T-cell (primary cell): ENCODE results near the gene SIRT6. TPM values are rescaled to one million over a fixed set of nuclear protein-coding genes. Genes with fewer than 3 reads are reported as not detected.
"Not testable (repeated sequence)": the region's sequence is repeated elsewhere in the genome, so short reads cannot be mapped to it uniquely, and the experiment has no call there.

Source experiments
- ATAC-seq, 4 experiments: fragments of 200-7000 bp in 3 of 4; fragments of 150-1000 bp in 1 of 4; cut with Tn5 transposase; replicated peaks in 1 of 4; 1 replicate in 3 of 4; 2 replicates in 1 of 4; pipeline ENCODE4 v1.10.0; 2021; ENCODE audit warnings: moderate library complexity in 3 of 4, mild to moderate bottlenecking in 2 of 4, moderate number of reproducible peaks in 1 of 4
- CTCF ChIA-PET, 2 donors: fragments of 300-600 bp; sonication (Branson Sonifier 250); formaldehyde crosslinking; loops; one replicate each; lab custom pipeline; 2022; ENCODE audit warnings: antibody characterized with exemption in 2 of 2; lab: Charles Lee
- POLR2A ChIA-PET, 2 donors: fragments of 300-600 bp; sonication (Branson Sonifier 250); formaldehyde crosslinking; loops; one replicate each; lab custom pipeline; 2022; ENCODE audit warnings: antibody characterized with exemption in 2 of 2; lab: Charles Lee
- DNase-seq, 35 experiments: peaks; one replicate each; pipeline versions ENCODE4 v3.0.0 to v3.0.0-alpha.2; 2013 to 2023
- H3K27ac ChIP-seq: one replicate; pipeline ENCODE4 v1.5.1; 2013; ENCODE audit warnings: low read length
- H3K27me3 ChIP-seq, 2 experiments: replicated peaks in 1 of 2; 1 replicate in 1 of 2; 2 replicates in 1 of 2; pipeline versions ENCODE4 v1.6.1 to v1.7.0; 2013; ENCODE audit warnings: low read length in 1 of 2, mixed read lengths in 1 of 2; ENCODE audit not compliant: control insufficient read depth in 2 of 2, insufficient read depth in 2 of 2; ENCODE audit errors: extremely low read depth in 1 of 2
- H3K36me3 ChIP-seq, 2 donors: 1 replicate in 1 of 2; 2 replicates in 1 of 2; pipeline versions ENCODE4 v1.6.1 to v1.7.0; 2013; ENCODE audit warnings: low read length in 1 of 2; ENCODE audit not compliant: control insufficient read depth in 2 of 2, insufficient read depth in 1 of 2; ENCODE audit errors: extremely low read depth in 1 of 2
- H3K4me1 ChIP-seq, 2 experiments: 1 replicate in 1 of 2; 2 replicates in 1 of 2; pipeline versions ENCODE4 v1.6.1 to v1.7.0; 2013; ENCODE audit warnings: low read length in 2 of 2, mixed read lengths in 1 of 2; ENCODE audit not compliant: insufficient read depth in 2 of 2, control insufficient read depth in 1 of 2; ENCODE audit errors: extremely low read depth in 1 of 2
- H3K4me3 ChIP-seq, 2 donors: 1 replicate in 1 of 2; 2 replicates in 1 of 2; pipeline versions ENCODE4 v1.5.1 to v1.7.0; 2013; ENCODE audit warnings: mild to moderate bottlenecking in 2 of 2, low read length in 1 of 2, moderate library complexity in 1 of 2; ENCODE audit not compliant: control insufficient read depth in 1 of 2; ENCODE audit errors: extremely low read depth in 1 of 2
- H3K9me3 ChIP-seq: 2 replicates; pipeline ENCODE4 v1.7.0; 2013
- H3K27ac Mint-ChIP-seq, 2 donors: one replicate each; pipeline ENCODE4 v1.8.0; 2020 to 2021; ENCODE audit warnings: mild to moderate bottlenecking in 2 of 2, mixed read lengths in 2 of 2
- H3K27me3 Mint-ChIP-seq, 2 donors: one replicate each; pipeline ENCODE4 v1.8.0; 2021 to 2022; ENCODE audit warnings: mixed read lengths in 2 of 2
- H3K36me3 Mint-ChIP-seq: one replicate; pipeline ENCODE4 v1.8.0; 2021; ENCODE audit warnings: mixed read lengths
- H3K4me1 Mint-ChIP-seq, 3 donors: one replicate each; pipeline ENCODE4 v1.8.0; 2020 to 2022; ENCODE audit warnings: mixed read lengths in 3 of 3, mild to moderate bottlenecking in 1 of 3
- H3K4me3 Mint-ChIP-seq, 3 donors: one replicate each; pipeline ENCODE4 v1.8.0; 2020 to 2022; ENCODE audit warnings: mild to moderate bottlenecking in 3 of 3, mixed read lengths in 3 of 3, moderate library complexity in 3 of 3
- H3K9me3 Mint-ChIP-seq, 3 donors: one replicate each; pipeline ENCODE4 v1.8.0; 2020 to 2022; ENCODE audit warnings: mixed read lengths in 3 of 3
- WGBS: methylation state at CpG from one replicate; pipeline ENCODE4 v1.1.5; 2013; ENCODE audit warnings: missing lambda C conversion rate; ENCODE audit not compliant: insufficient coverage; 5-methylcytosine and 5-hydroxymethylcytosine counted together
- total RNA-seq, 35 experiments: library from RNA in 6 of 35; stranded (reverse) in 6 of 35; fragments of 120-200 nt in 1 of 35; gene quantifications; one replicate each; pipeline versions ENCODE4 v1.2.1 to v1.2.4 and lab custom pipeline; 2013 to 2026

Gene SIRT6
- total RNA-seq, 5 donors from 2014 or later (not counting 1 experiment from before 2014, with no cell fraction given), result 19.9 to 35.7 (median 30.0) TPM

DNA sequence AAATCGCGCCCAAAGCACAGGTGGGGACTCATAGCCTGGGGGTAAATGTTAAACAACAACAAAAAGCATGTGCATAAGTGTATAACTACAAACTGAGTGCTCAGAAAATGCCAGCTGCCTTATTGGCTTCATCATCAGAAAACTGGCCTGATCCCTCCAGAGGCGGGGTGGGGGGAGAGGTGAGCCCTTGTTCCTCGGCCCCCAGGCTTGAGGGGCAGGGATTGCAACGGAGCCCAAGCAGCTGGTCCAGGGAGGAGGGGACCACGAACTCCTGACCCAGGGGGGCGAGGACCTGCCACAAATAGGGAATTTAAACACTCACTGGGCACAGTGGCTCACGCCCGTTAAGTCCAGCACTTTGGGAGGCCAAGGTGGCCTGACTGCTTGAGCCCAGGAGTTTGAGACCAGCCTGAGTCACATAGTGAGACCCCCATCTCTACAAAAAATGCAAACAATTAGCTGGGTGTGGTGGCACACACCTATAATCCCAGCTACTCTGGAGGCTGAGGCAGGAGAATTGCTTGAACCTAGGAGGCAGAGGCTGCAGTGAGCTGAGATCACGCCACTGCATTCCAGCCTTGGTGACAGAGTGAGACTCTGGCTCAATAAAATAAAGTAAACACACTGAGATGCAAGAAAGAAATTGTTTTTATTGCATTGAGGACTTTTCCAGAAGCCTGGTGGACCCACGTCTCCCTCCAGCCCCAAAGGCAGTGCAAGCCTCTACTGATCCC, 8.7 kb downstream of the SIRT6 start:
- Histone ChIP-seq H3K27me3 (peaks cover 0 to 32% of the 10 kb centered on the region in 2 experiments), H3K4me1 (peaks cover 0 to 10% of the 10 kb centered on the region in 2 experiments), H3K27ac (no peak overlapping the region), H3K36me3 (peaks cover 3 to 14% of the 10 kb centered on the region in 2 donors), H3K9me3 (no peaks in the 10 kb centered on the region), H3K4me3 (no peak overlapping the region)
- ChIA-PET CTCF (no interaction called here), POLR2A (interaction anchor here in 1 of 2 donors (0.6 kb wide), 1 partner anchor 85 kb away, joined by 5 read pairs; no protein-coding TSS in a partner anchor)
- H3K36me3 Mint-ChIP-seq, result peaks cover 10% of the 10 kb centered on the region
- peaks cover 0 to 6% (median 3%) of the 10 kb centered on the region in 3 donors for H3K4me1 Mint-ChIP-seq
- ATAC-seq (no peak), DNase-seq (no peak)
- H3K9me3 Mint-ChIP-seq, result no peaks in the 10 kb centered on the region
- H3K27ac Mint-ChIP-seq, result no peak overlapping the region
- H3K27me3 Mint-ChIP-seq, result peaks cover 7 to 19% of the 10 kb centered on the region in 2 donors
- WGBS, result 20% methylated on average over 6 of the region's 11 CpGs
- no peak overlapping the region for H3K4me3 Mint-ChIP-seq

DNA sequence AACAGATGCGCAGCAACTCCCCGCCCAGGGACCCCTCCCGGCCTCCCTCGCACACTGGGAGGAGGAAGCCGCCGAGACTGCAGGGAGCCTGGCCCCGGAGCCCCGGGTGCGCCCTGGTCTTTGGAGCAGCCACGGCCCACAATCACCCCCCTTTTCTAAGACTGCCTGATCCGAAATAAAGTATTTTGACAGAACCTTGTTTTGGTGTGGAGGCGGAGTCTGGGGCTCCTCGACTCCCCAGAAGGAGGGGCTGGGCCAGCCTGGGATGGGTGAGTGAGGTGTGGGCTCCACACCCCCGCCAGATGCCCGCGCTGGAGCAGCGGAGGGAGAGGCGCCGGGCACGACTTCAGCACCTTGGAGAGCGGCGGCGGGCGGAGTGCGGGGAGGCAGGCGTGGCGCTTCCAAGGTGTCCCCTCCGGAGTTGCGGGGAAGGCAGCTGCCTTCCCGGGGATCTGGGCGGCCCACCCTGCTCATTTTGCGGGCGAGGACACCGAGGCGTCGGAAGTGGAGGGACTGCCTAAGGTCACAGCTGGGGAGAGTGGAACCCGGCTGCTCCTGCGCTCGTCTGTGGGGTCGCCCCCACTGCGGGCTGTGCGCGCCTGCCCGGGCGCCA, 9.4 kb downstream of the SIRT6 start:
- ChIA-PET CTCF (no interaction called here), POLR2A (interaction anchor here in 1 of 2 donors (0.6 kb wide), 1 partner anchor 84 kb away, joined by 5 read pairs; no protein-coding TSS in a partner anchor)
- WGBS, result 13% methylated on average over 38 of the region's 45 CpGs
- H3K27ac Mint-ChIP-seq, result no peak overlapping the region
- H3K4me1 Mint-ChIP-seq, result peaks cover 0 to 6% (median 3%) of the 10 kb centered on the region in 3 donors
- no peak overlapping the region for H3K4me3 Mint-ChIP-seq
- ATAC-seq (peak; percentile 71 to 91 (median 74)), DNase-seq (peak; percentile 18 to 81 (median 59))
- H3K36me3 Mint-ChIP-seq, result peaks cover 10% of the 10 kb centered on the region
- no peaks in the 10 kb centered on the region for H3K9me3 Mint-ChIP-seq
- Histone ChIP-seq H3K27ac (no peak overlapping the region), H3K27me3 (peaks cover 0 to 32% of the 10 kb centered on the region in 2 experiments), H3K4me1 (peaks cover 0 to 10% of the 10 kb centered on the region in 2 experiments), H3K9me3 (no peaks in the 10 kb centered on the region), H3K36me3 (peaks cover 3 to 14% of the 10 kb centered on the region in 2 donors), H3K4me3 (no peak overlapping the region)
- H3K27me3 Mint-ChIP-seq, result peaks cover 12 to 25% of the 10 kb centered on the region in 2 donors

GRCh38 chr19:4171676-4172075, 10.7 kb downstream of the SIRT6 start:
- Histone ChIP-seq H3K4me3 (no peak overlapping the region), H3K9me3 (no peaks in the 10 kb centered on the region), H3K4me1 (peaks cover 0 to 10% of the 10 kb centered on the region in 2 experiments), H3K27ac (no peak overlapping the region), H3K36me3 (peaks cover 3 to 10% of the 10 kb centered on the region in 2 donors), H3K27me3 (peaks cover 0 to 39% of the 10 kb centered on the region in 2 experiments)
- H3K4me3 Mint-ChIP-seq, result no peak overlapping the region
- ChIA-PET CTCF (interaction anchor here in 1 of 2 donors (0.5 kb wide), 1 partner anchor 165 kb away, joined by 4 read pairs; no protein-coding TSS in a partner anchor), POLR2A (no interaction called here)
- peaks cover 21 to 35% of the 10 kb centered on the region in 2 donors for H3K27me3 Mint-ChIP-seq
- 61% methylated on average over 21 of the region's 22 CpGs for WGBS
- DNase-seq (no peak), ATAC-seq (no peak)
- no peak overlapping the region for H3K27ac Mint-ChIP-seq
- H3K4me1 Mint-ChIP-seq, result peaks cover 0 to 6% (median 3%) of the 10 kb centered on the region in 3 donors
- H3K9me3 Mint-ChIP-seq, result no peaks in the 10 kb centered on the region
- peaks cover 7% of the 10 kb centered on the region for H3K36me3 Mint-ChIP-seq

DNA sequence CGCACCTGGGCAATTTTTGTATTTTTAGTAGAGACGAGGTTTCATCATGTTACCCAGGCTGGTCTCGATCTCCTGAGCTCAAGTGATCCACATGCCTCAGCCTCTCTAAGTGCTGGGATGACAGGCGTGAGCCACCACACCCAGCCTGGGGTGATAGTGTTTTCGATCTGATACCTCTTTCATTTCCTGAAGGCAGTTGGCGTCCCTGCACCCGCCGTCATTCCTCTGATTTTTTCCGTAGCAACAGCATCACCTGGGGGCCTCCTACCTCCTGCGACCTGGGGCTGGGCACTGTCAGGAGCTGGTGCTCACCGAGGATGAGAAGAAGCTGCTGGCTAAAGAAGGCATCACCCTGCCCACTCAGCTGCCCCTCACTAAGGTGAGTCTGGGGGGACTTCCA, 18.1 kb downstream of the SIRT6 start:
- CTCF ChIA-PET, result no interaction called here
- POLR2A ChIA-PET, result no interaction called here
- H3K9me3 Mint-ChIP-seq, result no peaks in the 10 kb centered on the region

GRCh38 chr19:4161415-4162077, 20.8 kb downstream of the SIRT6 start:
- Histone ChIP-seq H3K4me3 (no peak overlapping the region), H3K27ac (no peak overlapping the region), H3K9me3 (no peaks in the 10 kb centered on the region), H3K27me3 (peaks cover 0 to 30% of the 10 kb centered on the region in 2 experiments), H3K4me1 (no peaks in the 10 kb centered on the region), H3K36me3 (no peaks in the 10 kb centered on the region)
- 92% methylated on average over 3 of the region's 7 CpGs for WGBS
- no peak for ATAC-seq
- no peak overlapping the region for H3K27ac Mint-ChIP-seq
- H3K27me3 Mint-ChIP-seq, result peaks cover 2 to 10% of the 10 kb centered on the region in 2 donors
- no peak overlapping the region for H3K4me3 Mint-ChIP-seq
- H3K4me1 Mint-ChIP-seq, result no peaks in the 10 kb centered on the region
- DNase-seq, result no peak
- no peaks in the 10 kb centered on the region for H3K36me3 Mint-ChIP-seq
- POLR2A ChIA-PET, result no interaction called here
- H3K9me3 Mint-ChIP-seq, result no peaks in the 10 kb centered on the region
- CTCF ChIA-PET, result no interaction called here

More for the DNA sequence above, 18.1 kb downstream of the SIRT6 start:
- no peak for ATAC-seq
- Histone ChIP-seq H3K27me3 (peaks cover 0 to 37% of the 10 kb centered on the region in 2 experiments), H3K4me1 (no peaks in the 10 kb centered on the region), H3K9me3 (no peaks in the 10 kb centered on the region), H3K27ac (no peak overlapping the region), H3K36me3 (no peaks in the 10 kb centered on the region), H3K4me3 (no peak overlapping the region)
- DNase-seq, result no peak
- Mint-ChIP-seq H3K4me1 (no peaks in the 10 kb centered on the region), H3K36me3 (no peaks in the 10 kb centered on the region), H3K4me3 (no peak overlapping the region), H3K27me3 (peaks cover 18 to 31% of the 10 kb centered on the region in 2 donors), H3K27ac (no peak overlapping the region)
- 59% methylated on average over 11 of the region's 11 CpGs for WGBS

- H3K4me3 Mint-ChIP-seq, CTCF ChIA-PET, H3K4me1 Mint-ChIP-seq, H3K27me3 Mint-ChIP-seq, H3K27ac Mint-ChIP-seq, H3K36me3 Mint-ChIP-seq, H3K9me3 Mint-ChIP-seq, H3K36me3 ChIP-seq, H3K4me3 ChIP-seq, POLR2A ChIA-PET, ATAC-seq, H3K9me3 ChIP-seq, DNase-seq, H3K27ac ChIP-seq, H3K4me1 ChIP-seq: not testable (repeated sequence)
- H3K27me3 ChIP-seq, result peaks cover 0 to 15% of the 10 kb centered on the region in 2 experiments
- WGBS, result 85% methylated on average over 7 of the region's 8 CpGs
Observed at GRCh38 chr19:4157971-4158370, 24.4 kb downstream of the SIRT6 start.
